ENCODE results near the gene SLC18B1. TPM values are rescaled to one million over a fixed set of nuclear protein-coding genes. Genes with fewer than 3 reads are reported as not detected.

SLC18B1 gene
- total RNA-seq, 1 donor: 11.2 TPM

GRCh38 chr6:132813173-132813856 lies 14.9 kb upstream of the SLC18B1 start:
- no peak for DNase-seq (ENCODE audit: low read depth)

GRCh38 chr6:132812756-132813172 lies 14.3 kb upstream of the SLC18B1 start:
- peak overlapping the region; percentile 85 for H3K4me3 ChIP-seq (ENCODE audit: low read depth, low read length)

More at GRCh38 chr6:132813173-132813856, 14.9 kb upstream of the SLC18B1 start:
- H3K4me3 ChIP-seq (ENCODE audit: low read depth, low read length): peak overlapping the region; percentile 85
- TF ChIP-seq CTCF (IDR thresholded peaks at IDR 0.05; ENCODE audit: insufficient read depth, low read depth, low read length): no peak

GRCh38 chr6:132812255-132812732 lies 13.9 kb upstream of the SLC18B1 start:
- peak overlapping the region; percentile 85 for H3K4me3 ChIP-seq (ENCODE audit: low read depth, low read length)
- peak; percentile 40 for DNase-seq (ENCODE audit: low read depth)
- TF ChIP-seq CTCF (IDR thresholded peaks at IDR 0.05; ENCODE audit: insufficient read depth, low read depth, low read length): no peak

More at GRCh38 chr6:132812756-132813172, 14.3 kb upstream of the SLC18B1 start:
- DNase-seq (ENCODE audit: low read depth): peak; percentile 64
- no peak for TF ChIP-seq CTCF (IDR thresholded peaks at IDR 0.05; ENCODE audit: insufficient read depth, low read depth, low read length)

GRCh38 chr6:132811276-132811675 lies 12.8 kb upstream of the SLC18B1 start:
- TF ChIP-seq CTCF (IDR thresholded peaks at IDR 0.05; ENCODE audit: insufficient read depth, low read depth, low read length): no peak
- peak; percentile 53 for DNase-seq (ENCODE audit: low read depth)
- H3K4me3 ChIP-seq (ENCODE audit: low read depth, low read length): no peak overlapping the region

- DNase-seq (ENCODE audit: low read depth): no peak
- H3K4me3 ChIP-seq (ENCODE audit: low read depth, low read length): no peak overlapping the region
- no peak for TF ChIP-seq CTCF (IDR thresholded peaks at IDR 0.05; ENCODE audit: insufficient read depth, low read depth, low read length)
Observed at GRCh38 chr6:132805548-132805947, 7.1 kb upstream of the SLC18B1 start.

- DNase-seq (ENCODE audit: low read depth): no peak
- H3K4me3 ChIP-seq (ENCODE audit: low read depth, low read length): no peak overlapping the region
- no peak for TF ChIP-seq CTCF (IDR thresholded peaks at IDR 0.05; ENCODE audit: insufficient read depth, low read depth, low read length)
Observed at GRCh38 chr6:132804251-132804650, 5.8 kb upstream of the SLC18B1 start.

Data from fibroblast of villous mesenchyme (primary cell).